ENCODE results near the gene HBA2. TPM values are rescaled to one million over a fixed set of nuclear protein-coding genes. Genes with fewer than 3 reads are reported as not detected.

HBA2 gene
- polyA plus RNA-seq, 3 donors, result 2.8 to 193 (median 158) TPM

DNA sequence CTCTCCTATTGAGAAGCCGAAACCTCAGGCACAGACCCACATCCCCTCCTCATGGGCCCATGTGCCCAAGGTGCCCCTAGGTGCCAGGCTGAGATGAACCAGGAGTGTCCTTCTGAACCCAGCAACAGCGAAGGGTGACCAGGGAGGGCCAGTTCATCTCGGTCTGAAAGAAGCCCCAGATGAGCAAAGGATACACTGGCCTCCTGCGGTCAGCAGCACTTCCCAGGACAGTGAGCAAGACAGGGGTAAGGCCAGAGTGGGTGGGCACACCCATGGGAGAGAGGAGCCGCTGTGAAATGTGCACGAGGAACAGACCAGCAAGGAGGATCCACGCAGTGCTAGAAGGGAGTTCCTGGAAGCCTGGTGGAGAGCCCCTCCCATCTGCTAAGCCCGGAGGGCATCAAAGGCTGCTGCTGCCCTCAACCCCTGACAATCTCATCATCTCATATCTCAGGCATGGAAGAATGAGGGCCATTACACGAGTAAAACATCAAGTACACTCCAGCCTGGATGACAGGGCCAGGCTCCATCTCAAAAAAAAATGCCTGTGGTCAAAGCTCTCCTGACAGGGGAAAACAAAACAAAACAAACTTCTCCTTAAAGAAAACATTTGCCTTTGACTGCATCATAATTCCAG, 23.5 kb upstream of the HBA2 start:
- peaks cover 0 to 2% (median 0%) of the 10 kb centered on the region in 7 donors for H3K9me3 Mint-ChIP-seq

More for the DNA sequence above, 23.5 kb upstream of the HBA2 start:
- H3K79me2 ChIP-seq (ENCODE audit: insufficient read depth, low read length), result no peaks in the 10 kb centered on the region
- Mint-ChIP-seq H3K27me3 (ENCODE audit: low read depth in 3 of 3) (peaks cover 34 to 58% (median 35%) of the 10 kb centered on the region in 3 donors), H3K4me1 (peaks cover under 1% of the 10 kb centered on the region), H3K36me3 (no peaks in the 10 kb centered on the region), H3K27ac (no peak overlapping the region), H3K4me3 (no peak overlapping the region)
- H4K20me1 ChIP-seq (ENCODE audit: insufficient read depth, low read length), result no peaks in the 10 kb centered on the region
- H3K9ac ChIP-seq (ENCODE audit: insufficient read depth, low read length, poor library complexity, severe bottlenecking), result no peak overlapping the region
- H3K27ac ChIP-seq (ENCODE audit: low read depth in 1 of 2, low read length in 2 of 2), result no peak overlapping the region
- 61% methylated on average over 9 of the region's 9 CpGs for WGBS (ENCODE audit: insufficient coverage)
- no peak overlapping the region for H2AFZ ChIP-seq (ENCODE audit: insufficient read depth, low read depth, low read length, poor library complexity, severe bottlenecking)
- intact Hi-C loops (cut with micrococcal nuclease), result no loop called here
- H3K9me3 ChIP-seq (replicated peaks in 1 of 2; ENCODE audit: control insufficient read depth in 1 of 2, insufficient read depth in 1 of 2, low read length in 2 of 2), result no peaks in the 10 kb centered on the region
- no peak for DNase-seq
- H3K4me1 ChIP-seq (ENCODE audit: control insufficient read depth in 1 of 2, insufficient read depth in 2 of 2, low read length in 2 of 2), result peaks cover under 1% of the 10 kb centered on the region in 2 donors
- no peak overlapping the region for H3K4me3 ChIP-seq (replicated peaks in 1 of 3; ENCODE audit: low read depth in 2 of 3, low read length in 3 of 3)
- TF ChIP-seq CTCF (IDR thresholded peaks at IDR 0.05), result no peak
- no peak overlapping the region for H3K4me2 ChIP-seq (replicated peaks; ENCODE audit: extremely low read depth, low read length, poor library complexity, severe bottlenecking)
- H3K27me3 ChIP-seq (ENCODE audit: control insufficient read depth in 2 of 2, insufficient read depth in 2 of 2, low read length in 2 of 2), result peaks cover 2 to 24% of the 10 kb centered on the region in 2 donors
- no peaks in the 10 kb centered on the region for H3K36me3 ChIP-seq (replicated peaks in 1 of 2; ENCODE audit: control insufficient read depth in 1 of 2, insufficient read depth in 2 of 2, low read length in 2 of 2)
